Fibroblast of villous mesenchyme (primary cell): Measurements from ENCODE around the gene CDHR3. TPM values are rescaled to one million over a fixed set of nuclear protein-coding genes. Genes with fewer than 3 reads are reported as not detected.

Experiments used
- DNase-seq: peaks from one replicate; pipeline ENCODE4 v3.0.0-alpha.2; 2010; ENCODE audit warnings: low read depth
- H3K4me3 ChIP-seq: 2 replicates; pipeline ENCODE4 v1.5.1; 2011; ENCODE audit warnings: low read depth, mild to moderate bottlenecking, low read length
- CTCF ChIP-seq: IDR thresholded peaks from 2 replicates; pipeline ENCODE4 v1.5.1; 2012; ENCODE audit warnings: low read depth, mild to moderate bottlenecking, low read length; ENCODE audit not compliant: insufficient read depth
- total RNA-seq: library from RNA; depleted of rRNA; stranded (reverse); fragments of >200 nt; gene quantifications from 2 replicates; pipeline ENCODE4 v1.2.3, GENCODE V29; 2012

Gene CDHR3
- total RNA-seq, 1 donor = 9.1 TPM

DNA sequence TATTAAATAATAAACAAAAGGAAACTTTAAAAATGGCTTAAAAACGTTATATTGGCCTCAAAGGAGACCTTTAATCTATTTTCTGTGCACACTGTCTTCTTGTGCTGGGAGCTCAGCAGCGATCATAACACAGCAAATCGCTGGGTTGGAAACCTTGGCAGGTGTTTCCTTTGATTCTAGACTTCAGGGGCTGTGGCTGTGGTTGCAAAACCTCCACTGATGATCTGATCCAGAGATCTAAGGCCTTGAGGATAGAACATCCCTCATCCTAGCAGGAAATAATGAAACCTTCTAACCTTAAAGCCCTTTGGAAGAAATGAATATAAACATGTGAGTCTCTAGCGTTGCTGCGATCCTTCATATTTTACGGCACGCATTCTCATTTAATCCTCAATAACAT lies 29.8 kb downstream of the CDHR3 start:
- no peak overlapping the region for H3K4me3 ChIP-seq
- no peak for TF ChIP-seq CTCF
- no peak for DNase-seq

- DNase-seq = no peak
- TF ChIP-seq CTCF = no peak
- H3K4me3 ChIP-seq = no peak overlapping the region
Observed at GRCh38 chr7:105996860-105997737, 34.0 kb downstream of the CDHR3 start.

DNA sequence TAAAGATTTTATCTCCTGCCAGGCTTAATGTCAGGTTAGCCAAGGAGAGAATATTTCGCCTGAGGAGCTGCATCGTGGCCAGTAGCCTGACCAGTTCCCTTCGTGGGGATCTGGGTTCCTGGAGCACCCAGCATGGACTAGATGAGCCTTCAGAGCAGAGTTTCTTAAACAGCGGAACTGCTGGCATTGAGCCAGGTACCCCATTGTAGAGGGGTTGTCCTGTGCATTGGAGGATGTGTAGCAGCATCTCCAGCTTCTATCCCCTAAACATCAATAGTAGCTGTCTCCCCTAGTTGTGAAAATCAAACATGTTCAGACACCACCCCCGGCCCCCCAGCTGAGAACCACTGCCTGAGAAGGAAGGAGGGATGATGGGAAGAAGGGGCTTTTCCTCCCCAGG lies 36.2 kb downstream of the CDHR3 start:
- DNase-seq = no peak
- no peak overlapping the region for H3K4me3 ChIP-seq
- no peak for TF ChIP-seq CTCF

DNA sequence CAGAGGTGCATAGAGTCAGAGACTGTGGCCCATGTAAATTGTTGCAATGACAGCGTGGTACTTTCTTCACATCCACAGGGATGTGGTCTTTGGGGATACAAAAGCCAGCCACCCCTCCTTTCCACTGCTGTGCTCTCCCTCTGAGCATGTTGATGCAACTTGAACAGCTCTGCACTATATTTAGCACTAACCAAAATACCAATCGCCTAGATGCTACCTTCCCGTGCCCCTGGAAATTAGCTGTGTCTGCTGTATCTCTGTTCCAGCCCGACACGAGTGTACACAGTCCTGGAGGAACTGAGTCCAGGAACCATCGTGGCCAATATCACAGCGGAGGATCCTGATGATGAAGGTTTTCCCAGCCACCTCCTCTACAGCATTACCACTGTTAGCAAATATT lies 38.1 kb downstream of the CDHR3 start:
- no peak overlapping the region for H3K4me3 ChIP-seq
- DNase-seq = no peak
- TF ChIP-seq CTCF = no peak

DNA sequence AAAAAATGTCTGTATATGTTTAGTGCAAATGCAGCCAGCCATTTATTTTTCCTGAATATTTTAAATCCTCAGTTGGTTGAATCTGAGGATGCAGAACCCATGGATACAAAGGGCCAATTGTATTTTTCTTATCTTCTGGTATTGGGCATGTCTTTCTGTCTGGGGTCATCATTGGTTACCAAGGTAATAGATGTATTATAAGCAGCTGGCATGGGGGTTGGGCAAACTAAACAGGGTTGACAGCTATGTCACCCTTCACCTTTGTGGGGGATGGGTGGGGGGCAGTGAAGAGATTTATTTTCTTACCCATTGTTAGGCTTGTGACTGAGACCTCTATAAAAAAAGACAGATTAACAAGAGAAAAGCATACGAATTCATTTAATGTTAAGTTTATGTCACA lies 38.8 kb downstream of the CDHR3 start:
- DNase-seq = no peak
- no peak for TF ChIP-seq CTCF

GRCh38 chr7:106003525-106004064 lies 40.5 kb downstream of the CDHR3 start:
- TF ChIP-seq CTCF = no peak
- no peak overlapping the region for H3K4me3 ChIP-seq
- DNase-seq = no peak

More for the DNA sequence above, 38.8 kb downstream of the CDHR3 start:
- no peak overlapping the region for H3K4me3 ChIP-seq
